Progenitor cell of endocrine pancreas (in vitro differentiated cells): ENCODE results near the gene ELF1. TPM values are rescaled to one million over a fixed set of nuclear protein-coding genes. Genes with fewer than 3 reads are reported as not detected.
"Not testable (repeated sequence)": the region's sequence is repeated elsewhere in the genome, so short reads cannot be mapped to it uniquely, and the experiment has no call there.

Experiments used
- DNase-seq: peaks from one replicate; pipeline ENCODE4 v3.0.0; 2021; ENCODE audit warnings: low spot score; ENCODE audit not compliant: unreplicated experiment
- H3K27ac Mint-ChIP-seq: 2 replicates; pipeline ENCODE4 v1.8.0; 2021; ENCODE audit warnings: mild to moderate bottlenecking, moderate library complexity, mixed read lengths
- H3K27me3 Mint-ChIP-seq: 2 replicates; pipeline ENCODE4 v1.8.0; 2021; ENCODE audit warnings: mixed read lengths
- H3K36me3 Mint-ChIP-seq: 2 replicates; pipeline ENCODE4 v1.8.0; 2022; ENCODE audit warnings: mixed read lengths; ENCODE audit not compliant: insufficient read depth
- H3K4me1 Mint-ChIP-seq: 2 replicates; pipeline ENCODE4 v1.8.0; 2021; ENCODE audit warnings: low read depth, mixed read lengths
- H3K4me3 Mint-ChIP-seq: 2 replicates; pipeline ENCODE4 v1.8.0; 2021; ENCODE audit warnings: low read depth, mild to moderate bottlenecking, moderate library complexity, mixed read lengths
- H3K9me3 Mint-ChIP-seq: 2 replicates; pipeline ENCODE4 v1.8.0; 2021; ENCODE audit warnings: low read depth, mixed read lengths
- total RNA-seq: library from RNA; stranded (reverse); gene quantifications from 2 replicates; pipeline ENCODE4 v1.2.1, GENCODE V29; 2021
- TF ChIP-seq, protein P1 (sequence below): fragments of 200-600 bp; sonication (generic); IDR thresholded peaks from one replicate; pipeline ENCODE4 v1.5.0; 2021; ENCODE audit warnings: antibody characterized with exemption, mild to moderate bottlenecking; ENCODE audit not compliant: unreplicated experiment

The ELF1 gene
- total RNA-seq, 1 donor from 2014 or later: 89.7 TPM

DNA sequence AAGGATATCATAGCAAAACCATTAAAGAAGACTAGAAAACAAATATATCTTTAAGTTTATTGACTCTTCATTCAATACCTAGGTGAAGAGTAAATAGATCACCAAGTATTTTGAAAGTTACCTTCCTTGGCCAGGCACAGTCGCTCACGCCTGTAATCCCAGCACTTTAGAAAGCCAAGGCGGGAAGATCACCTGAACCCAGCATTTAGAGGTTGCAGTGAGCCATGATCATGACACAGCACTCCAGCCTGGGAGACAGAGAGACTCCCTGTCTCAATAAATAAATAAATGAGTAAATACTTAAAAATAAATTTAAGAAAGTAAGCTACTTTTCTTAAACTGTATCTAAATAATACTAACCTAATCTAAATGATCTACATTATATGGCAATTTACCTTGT is 33.3 kb upstream of the ELF1 start:
- peaks cover 13% of the 10 kb centered on the region for H3K9me3 Mint-ChIP-seq
- no peak for DNase-seq
- no peak overlapping the region for H3K4me3 Mint-ChIP-seq
- peaks cover 36% of the 10 kb centered on the region for H3K36me3 Mint-ChIP-seq
- no peak overlapping the region for H3K27ac Mint-ChIP-seq
- TF ChIP-seq, protein P1, sequence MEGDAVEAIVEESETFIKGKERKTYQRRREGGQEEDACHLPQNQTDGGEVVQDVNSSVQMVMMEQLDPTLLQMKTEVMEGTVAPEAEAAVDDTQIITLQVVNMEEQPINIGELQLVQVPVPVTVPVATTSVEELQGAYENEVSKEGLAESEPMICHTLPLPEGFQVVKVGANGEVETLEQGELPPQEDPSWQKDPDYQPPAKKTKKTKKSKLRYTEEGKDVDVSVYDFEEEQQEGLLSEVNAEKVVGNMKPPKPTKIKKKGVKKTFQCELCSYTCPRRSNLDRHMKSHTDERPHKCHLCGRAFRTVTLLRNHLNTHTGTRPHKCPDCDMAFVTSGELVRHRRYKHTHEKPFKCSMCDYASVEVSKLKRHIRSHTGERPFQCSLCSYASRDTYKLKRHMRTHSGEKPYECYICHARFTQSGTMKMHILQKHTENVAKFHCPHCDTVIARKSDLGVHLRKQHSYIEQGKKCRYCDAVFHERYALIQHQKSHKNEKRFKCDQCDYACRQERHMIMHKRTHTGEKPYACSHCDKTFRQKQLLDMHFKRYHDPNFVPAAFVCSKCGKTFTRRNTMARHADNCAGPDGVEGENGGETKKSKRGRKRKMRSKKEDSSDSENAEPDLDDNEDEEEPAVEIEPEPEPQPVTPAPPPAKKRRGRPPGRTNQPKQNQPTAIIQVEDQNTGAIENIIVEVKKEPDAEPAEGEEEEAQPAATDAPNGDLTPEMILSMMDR: no peak
- peaks cover 26% of the 10 kb centered on the region for H3K4me1 Mint-ChIP-seq
- H3K27me3 Mint-ChIP-seq: no peaks in the 10 kb centered on the region

DNA sequence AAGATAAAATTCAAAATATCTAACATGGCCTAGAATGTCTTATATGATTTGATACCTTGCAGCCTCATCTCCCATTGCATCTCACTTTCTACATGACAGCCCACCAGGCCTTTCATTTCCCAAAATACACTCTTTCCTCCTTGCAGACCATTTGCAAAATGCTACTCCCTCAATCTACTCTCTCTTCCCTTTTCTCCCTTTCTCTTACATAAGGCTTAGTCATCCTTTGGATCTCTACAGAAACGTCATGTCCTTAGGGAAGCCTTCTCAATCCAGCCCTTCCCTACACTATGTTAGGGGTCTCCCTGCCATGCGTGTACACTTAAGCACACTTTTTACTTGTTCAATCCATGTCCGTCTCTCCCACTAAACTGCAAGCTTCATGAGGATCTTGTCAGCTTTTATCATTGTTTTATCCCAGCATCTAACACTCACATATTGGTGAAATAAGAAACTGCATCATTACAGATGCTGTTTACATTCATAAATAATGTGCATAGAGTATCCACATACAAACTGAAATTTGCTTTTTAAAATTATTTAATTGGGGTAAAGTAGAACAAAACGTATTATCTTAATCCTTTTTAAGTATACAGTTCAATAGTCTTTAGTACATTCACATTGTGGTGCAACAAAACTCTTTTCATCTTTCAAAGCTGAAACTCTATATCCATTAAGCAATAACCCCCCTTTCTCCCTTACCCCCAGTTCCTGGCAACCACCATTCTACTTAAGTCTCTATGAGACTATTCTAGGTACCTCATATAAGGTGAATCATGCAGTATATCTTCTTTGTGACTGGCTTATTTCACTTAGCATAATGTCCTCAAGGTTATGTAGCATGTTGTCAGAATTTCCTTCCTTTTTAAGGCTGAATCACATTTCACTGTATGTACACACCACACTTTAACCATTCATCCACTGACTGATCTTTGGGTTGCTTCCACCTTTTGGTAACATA is 30.6 kb upstream of the ELF1 start:
- Mint-ChIP-seq H3K4me1 (peaks cover 6% of the 10 kb centered on the region), H3K36me3 (peaks cover 59% of the 10 kb centered on the region)

DNA sequence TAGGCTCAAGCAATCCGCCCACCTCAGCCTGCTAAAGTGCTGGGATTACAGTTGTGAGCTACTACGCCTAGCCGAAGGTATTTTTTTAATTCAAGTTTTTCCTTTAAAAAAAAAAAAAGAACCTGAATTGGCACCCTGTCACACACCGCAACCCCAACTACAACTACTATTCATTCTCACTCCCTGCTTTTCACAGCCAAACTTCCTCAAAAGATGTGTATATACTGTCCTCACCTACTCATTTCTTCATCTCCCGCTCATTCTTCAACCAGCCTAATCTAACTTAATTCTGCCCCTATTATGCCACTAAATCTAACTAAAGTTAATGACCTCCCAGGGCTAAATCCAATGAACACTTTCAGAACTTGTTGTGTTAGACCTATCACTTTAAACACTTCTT is 29.5 kb upstream of the ELF1 start:
- H3K9me3 Mint-ChIP-seq: peaks cover 38% of the 10 kb centered on the region
- no peak overlapping the region for H3K4me3 Mint-ChIP-seq
- DNase-seq: no peak
- no peaks in the 10 kb centered on the region for H3K27me3 Mint-ChIP-seq
- H3K27ac Mint-ChIP-seq: no peak overlapping the region
- H3K36me3 Mint-ChIP-seq: peaks cover 65% of the 10 kb centered on the region
- TF ChIP-seq, protein P1: no peak
- H3K4me1 Mint-ChIP-seq: no peaks in the 10 kb centered on the region

More for the DNA sequence above, 30.6 kb upstream of the ELF1 start:
- Mint-ChIP-seq H3K27ac (peak overlapping the region; percentile 7), H3K4me3 (no peak overlapping the region), H3K27me3 (no peaks in the 10 kb centered on the region), H3K9me3 (peaks cover 32% of the 10 kb centered on the region)
- TF ChIP-seq, protein P1: no peak
- no peak for DNase-seq

GRCh38 chr13:41042419-41042818 is 23.3 kb upstream of the ELF1 start:
- not testable (repeated sequence) for DNase-seq, H3K27me3 Mint-ChIP-seq, H3K27ac Mint-ChIP-seq, H3K4me1 Mint-ChIP-seq, H3K4me3 Mint-ChIP-seq
- H3K36me3 Mint-ChIP-seq: peaks cover 50% of the 10 kb centered on the region
- H3K9me3 Mint-ChIP-seq: peaks cover 35% of the 10 kb centered on the region

GRCh38 chr13:41040584-41041334 is 21.6 kb upstream of the ELF1 start:
- peaks cover 41% of the 10 kb centered on the region for H3K36me3 Mint-ChIP-seq
- TF ChIP-seq, protein P1: no peak
- no peak overlapping the region for H3K4me3 Mint-ChIP-seq
- H3K9me3 Mint-ChIP-seq: peaks cover 24% of the 10 kb centered on the region
- no peaks in the 10 kb centered on the region for H3K4me1 Mint-ChIP-seq
- H3K27ac Mint-ChIP-seq: peak overlapping the region; percentile 22
- no peak for DNase-seq
- no peaks in the 10 kb centered on the region for H3K27me3 Mint-ChIP-seq
